K562 (cell line): ENCODE results near the gene CALY.

Source experiments
- CHD2 ChIP-seq: IDR thresholded peaks from 2 replicates; pipeline ENCODE4 v1.6.1; 2011; ENCODE audit warnings: low read depth, low read length
- MXI1 ChIP-seq: IDR thresholded peaks from 2 replicates; pipeline ENCODE4 v1.6.1; 2011; ENCODE audit warnings: low read depth, mild to moderate bottlenecking, improper control_type of control experiment, low read length
- MYC ChIP-seq, 2 experiments: fragments of 250-450 bp in 1 of 2; sonication (Bioruptor Pico) in 1 of 2; IDR thresholded peaks; 2 replicates each; pipeline versions ENCODE4 v1.5.1 to v1.6.1; 2012 to 2021; ENCODE audit warnings: low read depth in 2 of 2, borderline replicate concordance in 1 of 2, improper control_type of control experiment in 1 of 2, low read length in 1 of 2, mild to moderate bottlenecking in 1 of 2, moderate library complexity in 1 of 2
- POLR2AphosphoS5 ChIP-seq: IDR thresholded peaks from 2 replicates; pipeline ENCODE4 v1.6.1; 2011; ENCODE audit warnings: mild to moderate bottlenecking, low read depth, low read length, moderate library complexity; ENCODE audit not compliant: control insufficient read depth, insufficient read depth
- TBP ChIP-seq: optimal IDR thresholded peaks from 2 replicates; pipeline ENCODE3; 2011; ENCODE audit warnings: low read depth, low read length, improper control_type of control experiment
- TF ChIP-seq, protein P1 (sequence below), 3 experiments: IDR thresholded peaks in 2 of 3; conservative IDR thresholded peaks in 1 of 3; 2 replicates each; pipeline ENCODE4 v1.5.1; 2011 to 2012; ENCODE audit warnings: low read length in 3 of 3, mild to moderate bottlenecking in 3 of 3, control low read depth in 2 of 3, improper control_type of control experiment in 1 of 3, inconsistent platforms in 1 of 3, low read depth in 1 of 3, mixed read lengths in 1 of 3, moderate library complexity in 1 of 3; ENCODE audit not compliant: insufficient read depth in 2 of 3
- TF ChIP-seq, protein P2 (sequence below): fragments of 250-450 bp; sonication (Bioruptor Pico); IDR thresholded peaks from 2 replicates; pipeline ENCODE4 v1.5.0; 2022; ENCODE audit warnings: mild to moderate bottlenecking

GRCh38 chr10:133294189-133294588 is 42.5 kb downstream of the CALY start:
- TF ChIP-seq MYC (IDR thresholded peaks at IDR 0.05; ENCODE audit: low read depth, low read length) (no peak), MYC (CRISPR knock-in tag; IDR thresholded peaks at IDR 0.05; ENCODE audit: borderline replicate concordance, low read depth) (no peak), MXI1 (no peak), POLR2AphosphoS5 (no peak), TBP (no peak), CHD2 (no peak)
- TF ChIP-seq, protein P1, sequence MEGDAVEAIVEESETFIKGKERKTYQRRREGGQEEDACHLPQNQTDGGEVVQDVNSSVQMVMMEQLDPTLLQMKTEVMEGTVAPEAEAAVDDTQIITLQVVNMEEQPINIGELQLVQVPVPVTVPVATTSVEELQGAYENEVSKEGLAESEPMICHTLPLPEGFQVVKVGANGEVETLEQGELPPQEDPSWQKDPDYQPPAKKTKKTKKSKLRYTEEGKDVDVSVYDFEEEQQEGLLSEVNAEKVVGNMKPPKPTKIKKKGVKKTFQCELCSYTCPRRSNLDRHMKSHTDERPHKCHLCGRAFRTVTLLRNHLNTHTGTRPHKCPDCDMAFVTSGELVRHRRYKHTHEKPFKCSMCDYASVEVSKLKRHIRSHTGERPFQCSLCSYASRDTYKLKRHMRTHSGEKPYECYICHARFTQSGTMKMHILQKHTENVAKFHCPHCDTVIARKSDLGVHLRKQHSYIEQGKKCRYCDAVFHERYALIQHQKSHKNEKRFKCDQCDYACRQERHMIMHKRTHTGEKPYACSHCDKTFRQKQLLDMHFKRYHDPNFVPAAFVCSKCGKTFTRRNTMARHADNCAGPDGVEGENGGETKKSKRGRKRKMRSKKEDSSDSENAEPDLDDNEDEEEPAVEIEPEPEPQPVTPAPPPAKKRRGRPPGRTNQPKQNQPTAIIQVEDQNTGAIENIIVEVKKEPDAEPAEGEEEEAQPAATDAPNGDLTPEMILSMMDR (IDR thresholded peaks at IDR 0.05 in 2 of 3, conservative IDR thresholded peaks at IDR 0.05 in 1 of 3; ENCODE audit: insufficient read depth in 2 of 3, low read depth in 1 of 3, low read length in 3 of 3) = no peak
- TF ChIP-seq, protein P2, sequence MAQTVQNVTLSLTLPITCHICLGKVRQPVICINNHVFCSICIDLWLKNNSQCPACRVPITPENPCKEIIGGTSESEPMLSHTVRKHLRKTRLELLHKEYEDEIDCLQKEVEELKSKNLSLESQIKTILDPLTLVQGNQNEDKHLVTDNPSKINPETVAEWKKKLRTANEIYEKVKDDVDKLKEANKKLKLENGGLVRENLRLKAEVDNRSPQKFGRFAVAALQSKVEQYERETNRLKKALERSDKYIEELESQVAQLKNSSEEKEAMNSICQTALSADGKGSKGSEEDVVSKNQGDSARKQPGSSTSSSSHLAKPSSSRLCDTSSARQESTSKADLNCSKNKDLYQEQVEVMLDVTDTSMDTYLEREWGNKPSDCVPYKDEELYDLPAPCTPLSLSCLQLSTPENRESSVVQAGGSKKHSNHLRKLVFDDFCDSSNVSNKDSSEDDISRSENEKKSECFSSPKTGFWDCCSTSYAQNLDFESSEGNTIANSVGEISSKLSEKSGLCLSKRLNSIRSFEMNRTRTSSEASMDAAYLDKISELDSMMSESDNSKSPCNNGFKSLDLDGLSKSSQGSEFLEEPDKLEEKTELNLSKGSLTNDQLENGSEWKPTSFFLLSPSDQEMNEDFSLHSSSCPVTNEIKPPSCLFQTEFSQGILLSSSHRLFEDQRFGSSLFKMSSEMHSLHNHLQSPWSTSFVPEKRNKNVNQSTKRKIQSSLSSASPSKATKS (CRISPR knock-in tag) = no peak
